Natural killer cell (primary cell): ENCODE results near the gene SIGLEC9. TPM values are rescaled to one million over a fixed set of nuclear protein-coding genes. Genes with fewer than 3 reads are reported as not detected.
A peak's percentile ranks its signal among the peaks of the same experiment; 100 is the strongest.
"Not testable (repeated sequence)": the region's sequence is repeated elsewhere in the genome, so short reads cannot be mapped to it uniquely, and the experiment has no call there.

Experiments
- ATAC-seq, 3 donors: fragments of 150-1000 bp in 2 of 3; fragments of 200-7000 bp in 1 of 3; cut with Tn5 transposase; 1 replicate in 1 of 3; 2 replicates in 2 of 3; pipeline ENCODE4 v1.10.0; 2021; ENCODE audit warnings: mild to moderate bottlenecking in 2 of 3, moderate library complexity in 2 of 3
- DNase-seq, 2 donors: peaks; one replicate each; pipeline versions ENCODE4 v3.0.0 to v3.0.0-alpha.2; 2013 to 2021; ENCODE audit warnings: mixed read lengths in 1 of 2
- H3K27ac ChIP-seq: one replicate; pipeline ENCODE4 v1.5.1; 2013; ENCODE audit warnings: mild to moderate bottlenecking, low read length
- H3K27me3 ChIP-seq: one replicate; pipeline ENCODE4 v1.6.1; 2013; ENCODE audit warnings: low read length; ENCODE audit not compliant: control insufficient read depth, insufficient read depth
- H3K36me3 ChIP-seq: one replicate; pipeline ENCODE4 v1.6.1; 2013; ENCODE audit warnings: low read length; ENCODE audit not compliant: control insufficient read depth, insufficient read depth
- H3K4me1 ChIP-seq: one replicate; pipeline ENCODE4 v1.6.1; 2013; ENCODE audit warnings: low read length; ENCODE audit not compliant: control insufficient read depth, insufficient read depth
- H3K4me3 ChIP-seq: one replicate; pipeline ENCODE4 v1.5.1; 2013; ENCODE audit warnings: low read length
- H3K9me3 ChIP-seq: one replicate; pipeline ENCODE4 v1.6.1; 2013; ENCODE audit warnings: low read length; ENCODE audit not compliant: control insufficient read depth, insufficient read depth
- H3K27ac Mint-ChIP-seq, 2 donors: one replicate each; pipeline ENCODE4 v1.8.0; 2022; ENCODE audit warnings: mild to moderate bottlenecking in 2 of 2, mixed read lengths in 2 of 2, moderate library complexity in 1 of 2
- H3K27me3 Mint-ChIP-seq, 2 donors: one replicate each; pipeline ENCODE4 v1.8.0; 2022; ENCODE audit warnings: low read depth in 2 of 2, mixed read lengths in 2 of 2
- H3K36me3 Mint-ChIP-seq: one replicate; pipeline ENCODE4 v1.8.0; 2022; ENCODE audit warnings: mixed read lengths
- H3K4me1 Mint-ChIP-seq, 2 donors: one replicate each; pipeline ENCODE4 v1.8.0; 2022; ENCODE audit warnings: mixed read lengths in 2 of 2
- H3K4me3 Mint-ChIP-seq: one replicate; pipeline ENCODE4 v1.8.0; 2022; ENCODE audit warnings: mild to moderate bottlenecking, moderate library complexity, mixed read lengths
- H3K9me3 Mint-ChIP-seq, 2 donors: one replicate each; pipeline ENCODE4 v1.8.0; 2022; ENCODE audit warnings: mixed read lengths in 2 of 2
- WGBS: methylation state at CpG from one replicate; pipeline ENCODE4 v1.1.7; 2013; ENCODE audit warnings: missing lambda C conversion rate; ENCODE audit not compliant: insufficient coverage; 5-methylcytosine and 5-hydroxymethylcytosine counted together
- intact Hi-C: fragments of 100-400 bp; cut with micrococcal nuclease; formaldehyde crosslinking; loops from one replicate; pipeline ENCODE4 v1.14.2; 2022
- total RNA-seq, 4 donors: library from RNA; stranded (reverse); fragments of 120-200 nt in 1 of 4; gene quantifications; one replicate each; pipeline versions ENCODE4 v1.2.3 to v1.2.4, GENCODE V29; 2013 to 2022
- TF ChIP-seq, protein P1 (sequence below): fragments of 200-600 bp; IDR thresholded peaks from one replicate; pipeline ENCODE4 v1.8.0; 2022; ENCODE audit warnings: antibody characterized with exemption

The SIGLEC9 gene
- total RNA-seq, 3 donors from 2014 or later (not counting 1 experiment from before 2014, with no cell fraction given): 13.0 to 15.3 (median 13.8) TPM

DNA sequence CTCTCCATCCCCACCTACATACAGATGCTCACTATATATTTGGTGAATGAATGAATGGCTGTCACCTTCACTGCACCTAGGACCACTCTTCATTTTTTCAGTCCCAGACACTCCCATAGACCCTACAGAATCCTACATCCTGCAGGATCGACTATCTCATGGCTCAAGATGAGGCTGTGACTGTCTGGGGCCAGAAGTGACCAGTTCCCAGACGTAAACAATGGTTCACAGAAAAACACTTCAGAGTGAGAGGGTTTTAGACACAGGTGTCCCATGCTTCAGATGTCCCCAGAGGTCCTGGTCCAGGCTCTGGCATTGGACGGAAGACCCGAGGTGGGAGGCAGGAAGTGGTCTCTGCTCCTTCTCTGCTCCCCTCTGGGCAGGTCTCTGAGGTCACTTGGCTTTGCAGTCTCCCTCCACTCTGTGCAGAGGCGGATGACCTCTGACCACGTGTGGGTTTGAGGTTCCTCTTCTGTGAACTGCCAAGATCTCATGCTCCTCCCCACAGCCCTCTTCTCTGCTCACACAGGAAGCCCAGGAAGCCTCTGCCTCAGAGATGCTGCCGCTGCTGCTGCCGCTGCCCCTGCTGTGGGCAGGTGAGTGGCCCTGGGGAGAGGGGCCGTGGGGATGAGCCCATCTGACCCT, 42.3 kb downstream of the SIGLEC9 start:
- TF ChIP-seq, protein P1, sequence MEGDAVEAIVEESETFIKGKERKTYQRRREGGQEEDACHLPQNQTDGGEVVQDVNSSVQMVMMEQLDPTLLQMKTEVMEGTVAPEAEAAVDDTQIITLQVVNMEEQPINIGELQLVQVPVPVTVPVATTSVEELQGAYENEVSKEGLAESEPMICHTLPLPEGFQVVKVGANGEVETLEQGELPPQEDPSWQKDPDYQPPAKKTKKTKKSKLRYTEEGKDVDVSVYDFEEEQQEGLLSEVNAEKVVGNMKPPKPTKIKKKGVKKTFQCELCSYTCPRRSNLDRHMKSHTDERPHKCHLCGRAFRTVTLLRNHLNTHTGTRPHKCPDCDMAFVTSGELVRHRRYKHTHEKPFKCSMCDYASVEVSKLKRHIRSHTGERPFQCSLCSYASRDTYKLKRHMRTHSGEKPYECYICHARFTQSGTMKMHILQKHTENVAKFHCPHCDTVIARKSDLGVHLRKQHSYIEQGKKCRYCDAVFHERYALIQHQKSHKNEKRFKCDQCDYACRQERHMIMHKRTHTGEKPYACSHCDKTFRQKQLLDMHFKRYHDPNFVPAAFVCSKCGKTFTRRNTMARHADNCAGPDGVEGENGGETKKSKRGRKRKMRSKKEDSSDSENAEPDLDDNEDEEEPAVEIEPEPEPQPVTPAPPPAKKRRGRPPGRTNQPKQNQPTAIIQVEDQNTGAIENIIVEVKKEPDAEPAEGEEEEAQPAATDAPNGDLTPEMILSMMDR: no peak
- Mint-ChIP-seq H3K4me3 (peak overlapping the region; percentile 88), H3K36me3 (no peaks in the 10 kb centered on the region), H3K9me3 (no peaks in the 10 kb centered on the region), H3K4me1 (peaks cover 56 to 67% of the 10 kb centered on the region in 2 donors), H3K27me3 (peaks cover 0 to 2% of the 10 kb centered on the region in 2 donors), H3K27ac (peak overlapping the region; percentile 80 to 83)
- no peaks in the 10 kb centered on the region for H3K9me3 ChIP-seq
- DNase-seq: peak; percentile 61 to 68
- peak; percentile 94 to 99 (median 95) for ATAC-seq
- 6% methylated on average over 9 of the region's 9 CpGs for WGBS
- H3K27ac ChIP-seq: peak overlapping the region; percentile 32
- peak overlapping the region; percentile 43 for H3K4me3 ChIP-seq
- intact Hi-C loops: loop anchor here (5.0 kb wide), 2 partner anchors 45 to 60 kb away; partner anchors contain the start of genes CTU1 and SIGLEC9
- peaks cover 34% of the 10 kb centered on the region for H3K4me1 ChIP-seq
- H3K36me3 ChIP-seq: peaks cover 2% of the 10 kb centered on the region
- no peaks in the 10 kb centered on the region for H3K27me3 ChIP-seq

DNA sequence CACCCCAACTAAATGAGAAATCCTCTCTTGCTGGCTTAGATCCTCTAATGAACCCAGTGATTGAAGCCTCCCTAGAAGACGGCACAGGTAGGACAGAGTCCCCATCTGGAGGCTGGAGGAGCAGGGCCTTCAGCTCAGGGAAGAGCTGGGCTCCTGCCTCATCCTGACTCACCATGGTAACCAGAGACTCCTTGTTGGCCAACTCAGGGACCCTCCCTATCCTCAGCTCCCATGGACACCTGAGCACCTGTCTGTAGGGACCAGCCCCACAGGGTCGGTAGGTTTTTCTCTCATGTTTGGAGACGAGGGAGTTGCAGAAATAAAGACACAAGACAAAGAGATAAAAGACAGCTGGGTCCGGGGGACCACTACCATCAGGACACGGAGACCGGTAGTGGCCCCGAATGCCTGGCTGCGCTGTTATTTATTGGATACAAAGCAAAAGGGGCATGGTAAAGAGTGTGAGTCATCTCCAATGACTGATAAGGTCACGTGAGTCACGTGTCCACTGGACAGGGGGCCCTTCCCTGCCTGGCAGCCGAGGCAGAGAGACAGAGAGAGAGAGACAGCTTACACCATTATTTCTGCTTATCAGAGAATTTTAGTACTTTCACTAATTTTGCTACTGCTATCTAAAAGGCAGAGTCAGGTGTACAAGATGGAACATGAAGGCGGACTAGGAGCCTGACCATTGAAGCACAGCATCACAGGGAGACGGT, 44.0 kb downstream of the SIGLEC9 start:
- peak overlapping the region; percentile 88 for H3K4me3 Mint-ChIP-seq
- WGBS: 87% methylated on average over 13 of the region's 13 CpGs
- ATAC-seq (no peak), DNase-seq (no peak)
- peaks cover 34% of the 10 kb centered on the region for H3K4me1 ChIP-seq
- no peaks in the 10 kb centered on the region for H3K36me3 Mint-ChIP-seq
- peaks cover 50 to 56% of the 10 kb centered on the region in 2 donors for H3K4me1 Mint-ChIP-seq
- peak overlapping the region; percentile 68 to 80 for H3K27ac Mint-ChIP-seq
- no peaks in the 10 kb centered on the region for H3K9me3 Mint-ChIP-seq
- H3K27me3 ChIP-seq: no peaks in the 10 kb centered on the region
- H3K4me3 ChIP-seq: no peak overlapping the region
- intact Hi-C loops: loop anchor here (1.0 to 5.0 kb wide), 5 partner anchors 10 to 238 kb away; partner anchors contain the start of genes CTU1 and SIGLEC9
- H3K36me3 ChIP-seq: peaks cover 15% of the 10 kb centered on the region
- no peaks in the 10 kb centered on the region for H3K9me3 ChIP-seq
- H3K27ac ChIP-seq: no peak overlapping the region
- TF ChIP-seq, protein P1: no peak
- peaks cover 0 to 2% of the 10 kb centered on the region in 2 donors for H3K27me3 Mint-ChIP-seq

DNA sequence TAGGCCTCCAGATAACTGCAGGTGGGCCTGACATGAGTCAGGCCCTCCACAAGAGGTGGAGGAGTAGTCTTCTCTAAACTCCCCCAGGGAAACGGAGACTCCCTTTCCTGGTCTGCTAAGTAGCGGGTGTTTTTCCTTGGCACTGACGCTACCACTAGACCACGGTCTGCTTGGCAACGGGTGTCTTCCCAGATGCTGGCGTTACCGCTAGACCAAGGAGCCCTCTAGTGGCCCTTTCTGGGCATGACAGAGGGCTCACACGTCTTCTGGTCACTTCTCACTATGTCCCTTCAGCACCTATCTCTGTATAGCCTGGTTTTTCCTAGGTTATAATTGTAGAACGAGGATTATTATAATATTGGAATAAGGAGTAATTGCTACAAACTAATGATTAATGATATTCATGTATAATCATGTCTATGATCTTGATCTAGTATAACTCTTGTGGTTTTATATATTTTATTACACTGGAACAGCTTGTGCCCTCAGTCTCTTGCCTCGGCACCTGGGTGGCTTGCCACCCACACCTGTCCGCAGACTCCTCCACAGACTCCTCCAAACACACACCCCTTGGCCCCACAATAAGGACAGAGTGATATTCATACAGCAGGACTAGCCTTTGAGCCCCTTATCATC, 44.7 kb downstream of the SIGLEC9 start:
- TF ChIP-seq, protein P1: peak; percentile 92
- 5% methylated on average over 10 of the region's 11 CpGs for WGBS
- Histone ChIP-seq H3K4me1 (peaks cover 34% of the 10 kb centered on the region), H3K36me3 (peaks cover 15% of the 10 kb centered on the region)
- H3K27me3 ChIP-seq, H3K9me3 ChIP-seq, H3K9me3 Mint-ChIP-seq, H3K4me3 ChIP-seq, H3K36me3 Mint-ChIP-seq, H3K27me3 Mint-ChIP-seq, H3K27ac ChIP-seq, ATAC-seq: not testable (repeated sequence)
- Mint-ChIP-seq H3K27ac (peak overlapping the region; percentile 68 to 80), H3K4me1 (peaks cover 46 to 52% of the 10 kb centered on the region in 2 donors), H3K4me3 (peak overlapping the region; percentile 76)
- DNase-seq: peak; percentile 68 to 81
- intact Hi-C loops: loop anchor here (1.0 to 5.0 kb wide), 5 partner anchors 11 to 239 kb away; partner anchors contain the start of genes CTU1 and SIGLEC9
